HG02678 (cell line): ENCODE measurements around the gene SLC22A12.

ENCODE experiments used
- ATAC-seq: cut with Tn5 transposase; IDR thresholded peaks from one replicate; pipeline ENCODE4 v1.9.1; 2021; ENCODE audit warnings: mild to moderate bottlenecking, moderate library complexity; ENCODE audit not compliant: unreplicated experiment

SLC22A12 gene

GRCh38 chr11:64602466-64603070, 11.5 kb downstream of the SLC22A12 start:
- no peak for ATAC-seq

- no peak for ATAC-seq
Measured at GRCh38 chr11:64603411-64604110, 12.5 kb downstream of the SLC22A12 start.

GRCh38 chr11:64604458-64605243, 13.6 kb downstream of the SLC22A12 start:
- no peak for ATAC-seq

- ATAC-seq, result no peak
Measured at GRCh38 chr11:64605244-64605560, 14.2 kb downstream of the SLC22A12 start.

GRCh38 chr11:64605656-64606585, 14.9 kb downstream of the SLC22A12 start:
- ATAC-seq, result no peak

- no peak for ATAC-seq
Measured at GRCh38 chr11:64606796-64607380, 15.9 kb downstream of the SLC22A12 start.

- no peak for ATAC-seq
Measured at GRCh38 chr11:64607381-64607985, 16.5 kb downstream of the SLC22A12 start.

- ATAC-seq, result no peak
Measured at GRCh38 chr11:64608046-64608445, 17.0 kb downstream of the SLC22A12 start.

GRCh38 chr11:64608636-64609035, 17.6 kb downstream of the SLC22A12 start:
- no peak for ATAC-seq

- ATAC-seq, result no peak
Measured at GRCh38 chr11:64609436-64610047, 18.5 kb downstream of the SLC22A12 start.

GRCh38 chr11:64610596-64610995, 19.6 kb downstream of the SLC22A12 start:
- no peak for ATAC-seq

- ATAC-seq, result no peak
Measured at GRCh38 chr11:64611176-64611575, 20.2 kb downstream of the SLC22A12 start.

GRCh38 chr11:64611869-64612646, 21.0 kb downstream of the SLC22A12 start:
- no peak for ATAC-seq

- no peak for ATAC-seq
Measured at GRCh38 chr11:64613648-64614047, 22.6 kb downstream of the SLC22A12 start.

GRCh38 chr11:64614917-64615316, 23.9 kb downstream of the SLC22A12 start:
- ATAC-seq, result no peak

- no peak for ATAC-seq
Measured at GRCh38 chr11:64616817-64617216, 25.8 kb downstream of the SLC22A12 start.

- ATAC-seq, result no peak
Measured at GRCh38 chr11:64619196-64619595, 28.2 kb downstream of the SLC22A12 start.

- no peak for ATAC-seq
Measured at GRCh38 chr11:64619811-64620380, 28.9 kb downstream of the SLC22A12 start.
